Upper lobe of left lung (tissue), 4 donors: Measurements from ENCODE around the gene NYNRIN.

Experiments
- CTCF ChIP-seq, 6 experiments: fragments of 450-650 bp in 4 of 6; fragments of 200-600 bp in 2 of 6; sonication (generic) in 2 of 6; IDR thresholded peaks; one replicate each; pipeline ENCODE4 v1.5.1; 2016 to 2019; ENCODE audit warnings: antibody characterized with exemption in 6 of 6
- POLR2A ChIP-seq, 4 donors: fragments of 450-650 bp; IDR thresholded peaks; one replicate each; pipeline ENCODE4 v1.5.1; 2016 to 2017; ENCODE audit warnings: antibody characterized with exemption in 4 of 4, mild to moderate bottlenecking in 2 of 4
- POLR2AphosphoS5 ChIP-seq, 2 donors: sonication (generic); formaldehyde crosslinking; IDR thresholded peaks; one replicate each; pipeline ENCODE4 v1.5.1; 2017; ENCODE audit warnings: antibody characterized with exemption in 2 of 2

- TF ChIP-seq CTCF (IDR thresholded peaks at IDR 0.05): no peak
- TF ChIP-seq POLR2A (IDR thresholded peaks at IDR 0.05): no peak
- no peak for TF ChIP-seq POLR2AphosphoS5 (IDR thresholded peaks at IDR 0.05)
Observed at GRCh38 chr14:24463884-24464785, 65.3 kb downstream of the NYNRIN start.
